ENCODE data around the gene DNAH11.
"Not testable (repeated sequence)": the region's sequence is repeated elsewhere in the genome, so short reads cannot be mapped to it uniquely, and the experiment has no call there.

DNAH11 gene

GRCh38 chr7:21902240-21902639 is 359.4 kb downstream of the DNAH11 start:
- DNase-seq: no peak

DNA sequence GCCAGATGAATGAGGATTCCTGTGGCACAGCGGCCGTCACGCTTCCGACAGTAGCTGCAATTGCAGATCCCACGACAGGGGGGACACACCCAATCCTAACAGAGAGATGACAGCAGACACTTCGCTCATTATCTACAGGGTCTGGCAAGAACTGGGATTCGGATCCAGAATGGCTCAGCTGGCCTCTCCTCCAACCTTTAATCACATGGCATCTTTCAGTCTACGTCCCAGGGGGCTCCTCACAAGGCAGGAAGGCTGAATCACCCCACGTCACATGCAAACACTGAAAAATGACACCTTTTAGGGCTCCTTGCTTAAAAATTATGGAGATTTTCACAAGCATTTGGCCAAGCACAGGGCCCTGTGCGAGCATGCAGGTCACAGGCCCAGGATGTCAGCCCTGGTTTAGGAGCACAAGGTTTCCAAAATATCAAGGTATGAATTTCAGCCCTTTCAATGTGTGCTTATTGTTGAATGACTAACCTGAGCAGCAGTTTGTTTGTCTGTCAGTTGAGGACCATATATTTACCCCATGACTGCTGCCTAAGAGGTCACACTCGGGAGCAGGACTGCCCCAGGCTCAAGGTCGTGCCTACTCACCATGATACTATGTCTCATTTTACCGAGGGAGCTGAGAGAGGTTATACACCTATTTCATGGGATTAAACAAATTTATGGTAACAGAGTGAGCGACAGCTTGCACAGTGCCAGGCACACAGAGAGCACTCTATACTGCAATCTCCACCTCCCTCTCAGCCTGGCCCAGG is 360.4 kb downstream of the DNAH11 start:
- no peak for DNase-seq

- DNase-seq: no peak
Observed at GRCh38 chr7:21908746-21909145, 365.9 kb downstream of the DNAH11 start.

- DNase-seq: no peak
Observed at GRCh38 chr7:21910253-21910652, 367.4 kb downstream of the DNAH11 start.

DNA sequence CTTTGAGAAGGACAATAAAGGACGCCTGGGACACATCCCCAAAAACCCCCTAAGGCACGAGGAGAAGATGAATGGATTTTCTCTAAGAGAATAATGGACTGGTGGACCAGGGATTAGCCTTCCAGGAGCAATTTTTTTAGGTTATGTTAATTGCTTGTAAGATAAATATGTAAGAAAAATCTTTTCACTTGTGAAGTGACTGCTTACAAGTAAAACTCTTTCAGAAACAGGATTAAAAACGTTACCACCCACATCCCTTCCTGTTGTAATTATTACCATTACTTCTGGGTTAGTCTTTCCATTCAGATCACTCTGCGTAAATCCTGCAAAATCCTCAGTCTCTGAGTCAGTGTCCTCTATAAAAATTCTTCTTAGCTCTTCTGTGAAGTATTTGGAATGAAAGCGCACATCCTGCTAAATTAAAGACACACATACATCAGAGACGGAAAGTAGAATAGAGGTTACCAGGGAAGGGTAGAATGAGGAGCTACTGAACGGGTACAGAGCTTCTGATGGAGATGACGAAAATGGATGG is 368.6 kb downstream of the DNAH11 start:
- no peak for DNase-seq

GRCh38 chr7:21912305-21912704 is 369.5 kb downstream of the DNAH11 start:
- DNase-seq: peak; percentile 55

- DNase-seq: no peak
Observed at GRCh38 chr7:21912931-21913780, 370.3 kb downstream of the DNAH11 start.

DNA sequence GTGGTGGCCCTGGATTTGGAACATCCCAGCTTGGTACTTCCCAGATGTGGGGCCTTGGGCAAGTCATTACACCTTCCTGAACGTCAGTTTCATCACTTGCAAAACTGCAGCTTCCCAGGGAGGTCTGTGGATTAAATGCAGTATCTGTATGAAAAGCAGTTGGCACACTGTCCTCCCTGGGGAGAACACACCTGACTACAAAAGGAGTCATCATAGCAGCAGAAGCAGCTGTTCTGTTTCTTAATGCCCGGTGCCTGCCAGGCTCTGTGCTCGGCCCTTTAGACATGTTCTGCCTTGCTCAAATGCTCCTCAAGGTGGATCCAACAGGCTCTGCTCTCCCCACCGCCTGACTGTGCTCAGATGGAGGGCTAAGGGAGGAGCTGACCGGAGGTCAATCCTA is 371.8 kb downstream of the DNAH11 start:
- no peak for DNase-seq

GRCh38 chr7:21915140-21915539 is 372.3 kb downstream of the DNAH11 start:
- no peak for DNase-seq

DNA sequence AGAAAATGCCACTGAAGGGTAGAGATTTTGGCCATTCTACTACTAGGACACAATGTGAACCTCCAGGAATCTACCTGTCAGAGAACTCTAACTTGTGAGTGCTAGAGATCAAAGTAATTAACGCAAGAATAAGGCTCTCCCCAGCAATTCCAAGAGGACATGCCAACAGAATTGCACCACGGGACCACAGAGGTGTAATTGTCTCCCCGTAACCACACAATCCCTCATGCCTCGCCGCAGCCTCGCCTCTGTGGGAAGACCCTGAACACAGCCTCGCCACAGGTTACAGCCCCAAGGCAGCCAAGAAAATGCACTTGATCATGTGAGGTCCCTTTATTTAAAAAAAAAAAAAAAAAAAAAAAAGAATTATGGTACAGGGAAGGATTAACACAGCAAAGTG is 373.3 kb downstream of the DNAH11 start:
- DNase-seq: no peak

DNA sequence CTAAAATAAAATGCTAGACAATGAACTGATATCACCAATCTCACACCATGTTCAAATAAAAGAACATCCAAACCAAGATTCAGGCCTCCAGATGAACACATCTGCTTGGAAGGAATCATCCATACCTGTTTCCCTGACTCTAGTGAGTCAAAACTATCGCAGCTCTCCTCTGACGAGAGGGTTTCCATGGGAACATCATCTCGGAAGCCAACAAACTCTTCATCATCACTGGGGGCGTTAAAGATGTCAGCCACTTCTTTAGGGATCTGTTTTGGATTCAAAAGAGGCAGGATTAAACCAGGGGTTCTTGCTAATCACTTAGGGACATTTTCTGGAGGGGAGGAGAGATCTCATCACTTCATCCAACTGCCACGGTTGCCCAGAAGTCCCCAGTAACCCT is 373.8 kb downstream of the DNAH11 start:
- DNase-seq: no peak

GRCh38 chr7:21918216-21918615 is 375.4 kb downstream of the DNAH11 start:
- no peak for DNase-seq

GRCh38 chr7:21920936-21921335 is 378.1 kb downstream of the DNAH11 start:
- DNase-seq: no peak

DNA sequence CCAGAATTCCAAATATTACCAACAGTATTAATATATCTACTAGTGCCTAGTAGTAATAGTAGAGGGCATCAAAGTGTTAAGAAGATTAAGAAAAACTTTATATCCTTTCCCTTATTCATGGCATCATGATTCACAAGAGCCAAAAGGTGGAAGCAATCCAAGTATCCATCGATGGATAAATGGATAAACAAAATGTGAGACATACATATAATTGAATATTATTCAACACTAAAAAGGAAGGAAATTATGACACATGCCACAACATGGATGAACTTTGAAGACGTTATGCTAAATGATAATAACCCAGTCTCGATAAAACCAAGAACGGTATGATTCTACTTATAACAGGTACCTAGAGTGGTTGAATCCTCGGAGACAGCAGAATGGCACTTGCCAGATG is 379.8 kb downstream of the DNAH11 start:
- DNase-seq: no peak

GRCh38 chr7:21923658-21924057 is 380.8 kb downstream of the DNAH11 start:
- DNase-seq: no peak

DNA sequence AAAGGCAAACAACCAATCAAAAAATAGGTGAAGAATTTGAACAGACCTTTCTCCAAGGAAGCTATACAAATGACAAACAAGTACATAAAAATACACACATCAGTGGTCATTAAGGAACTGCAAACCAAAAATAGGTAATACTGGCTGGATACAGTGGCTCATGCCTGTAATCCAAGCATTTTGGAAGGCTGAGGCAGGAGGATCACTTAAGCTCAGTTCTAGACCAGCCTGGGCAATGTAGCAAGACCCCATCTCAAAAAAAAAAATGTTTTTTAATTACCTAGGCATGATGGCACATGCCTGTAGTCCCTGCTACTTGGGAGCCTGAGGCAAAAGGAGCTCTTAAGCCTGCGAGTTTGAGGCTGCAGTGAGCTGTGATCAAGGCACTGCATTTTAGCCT is 383.6 kb downstream of the DNAH11 start:
- DNase-seq: no peak

GRCh38 chr7:21927693-21928092 is 384.9 kb downstream of the DNAH11 start:
- DNase-seq: no peak

GRCh38 chr7:21933293-21933692 is 390.5 kb downstream of the DNAH11 start:
- not testable (repeated sequence) for DNase-seq

- DNase-seq: no peak
Observed at GRCh38 chr7:21934808-21935207, 392.0 kb downstream of the DNAH11 start.

GRCh38 chr7:21938463-21938862 is 395.6 kb downstream of the DNAH11 start:
- DNase-seq: no peak

GRCh38 chr7:21939136-21939857 is 396.5 kb downstream of the DNAH11 start:
- DNase-seq: no peak

DNA sequence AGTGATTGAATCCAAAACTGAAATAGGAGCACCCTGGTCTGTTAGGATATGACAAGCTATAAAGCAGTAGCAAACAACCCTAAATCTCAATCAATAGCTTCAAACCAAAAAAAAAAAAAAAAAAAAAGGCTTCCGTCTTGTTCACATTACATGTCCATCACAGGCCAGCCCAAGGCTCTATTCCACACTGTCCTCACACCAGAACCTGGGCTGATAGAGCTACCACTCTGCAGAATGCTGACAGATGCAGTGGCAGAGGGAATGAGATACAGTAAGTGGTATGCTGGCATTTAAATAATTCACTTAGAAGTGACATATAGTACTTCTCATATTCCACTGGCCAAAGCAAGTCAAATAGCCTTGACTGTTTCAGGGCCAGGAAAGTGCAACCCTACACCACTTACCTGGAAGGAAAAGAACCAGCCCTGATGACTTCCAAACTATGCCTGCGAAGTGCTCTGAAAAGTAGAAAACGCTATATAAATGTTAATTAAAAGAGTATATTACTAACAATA is 397.1 kb downstream of the DNAH11 start:
- DNase-seq: no peak

- DNase-seq: no peak
Observed at GRCh38 chr7:21941611-21942141, 398.8 kb downstream of the DNAH11 start.
